Stimulated activated CD8-positive, alpha-beta memory T cell treated with anti-CD3 and anti-CD28 coated beads, Interleukin-7, amount 100 ng/mL, for 1 hour (primary cell): ENCODE measurements around the gene ESD.

Experiments used
- DNase-seq, 2 donors: peaks; one replicate each; pipeline ENCODE4 v3.0.0-alpha.2; 2020; ENCODE audit warnings: low read depth in 2 of 2

ESD gene

DNA sequence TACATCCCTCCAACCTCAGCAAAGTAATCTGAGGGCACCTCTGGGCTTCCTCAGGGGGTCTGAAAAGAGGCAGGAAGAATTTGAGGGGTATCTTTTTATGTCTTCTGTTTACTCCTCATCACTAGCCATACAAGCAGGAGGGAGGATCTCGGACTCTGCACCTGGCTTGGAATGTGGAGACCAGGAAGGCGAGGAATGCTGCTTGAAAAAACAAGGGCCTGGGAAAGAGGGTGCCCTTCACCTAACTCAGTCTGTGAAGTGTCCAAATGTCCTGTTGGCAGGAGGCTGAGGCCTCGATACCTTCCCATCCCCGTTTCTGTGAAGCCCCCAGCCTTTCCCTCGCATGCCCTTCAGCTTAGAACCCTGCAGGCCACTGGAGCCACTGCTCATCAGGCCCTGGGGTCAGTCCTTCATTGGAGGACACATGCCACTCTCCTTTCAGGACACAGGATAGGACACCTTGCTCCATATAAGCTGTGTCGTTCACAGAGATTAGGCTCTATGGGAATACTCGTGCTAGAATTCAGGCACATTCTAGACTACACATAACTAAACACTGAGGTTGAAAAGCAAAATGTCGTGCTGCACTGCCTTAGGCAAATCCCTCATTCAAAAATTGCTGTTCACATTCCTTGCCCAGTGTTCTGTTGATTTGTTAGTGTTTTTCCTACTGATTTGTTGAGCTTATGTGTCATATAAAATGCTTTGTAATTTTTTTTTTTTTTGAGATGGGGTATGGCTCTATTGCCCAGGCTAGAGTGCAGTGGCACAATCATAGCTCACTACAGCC, 49.7 kb downstream of the ESD start:
- DNase-seq, result no peak

DNA sequence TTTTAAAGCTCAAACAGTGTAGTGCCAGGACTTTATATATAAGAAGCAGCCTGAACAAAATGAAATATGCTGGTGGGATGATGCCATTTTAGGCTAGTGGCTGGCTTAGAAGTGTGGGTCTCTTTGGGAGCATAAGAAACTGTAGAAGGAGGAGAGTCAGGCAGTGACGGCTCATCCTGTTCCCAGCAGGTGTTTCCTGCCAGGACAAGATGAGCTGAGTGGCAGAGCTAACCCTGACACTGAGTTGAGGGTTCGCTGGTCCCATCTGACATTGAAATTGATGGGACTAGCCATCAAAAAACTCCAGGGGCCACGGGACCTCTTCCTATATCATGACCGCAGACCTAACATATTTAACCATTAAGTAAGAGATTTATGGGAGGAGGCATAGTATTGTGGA, 51.3 kb downstream of the ESD start:
- no peak for DNase-seq

DNA sequence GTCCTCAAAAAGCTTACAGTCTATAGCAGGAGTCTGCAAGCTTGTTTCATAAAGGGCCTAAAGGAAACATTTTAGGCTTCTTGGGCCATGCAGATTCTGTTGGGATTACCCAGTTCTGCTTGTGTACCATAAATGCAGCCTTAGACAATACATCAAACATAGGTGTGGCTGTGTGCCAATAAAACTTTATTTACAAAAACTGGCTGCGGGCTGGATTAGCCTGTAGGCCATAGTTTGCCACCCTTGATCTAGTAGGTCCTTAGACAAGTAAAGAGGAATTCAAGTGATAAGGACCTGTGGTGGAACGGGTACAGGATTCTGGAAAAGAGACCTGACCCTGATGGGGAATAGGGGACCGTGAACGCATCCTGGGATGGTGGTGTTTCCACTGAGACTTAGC, 51.9 kb downstream of the ESD start:
- DNase-seq, result no peak

DNA sequence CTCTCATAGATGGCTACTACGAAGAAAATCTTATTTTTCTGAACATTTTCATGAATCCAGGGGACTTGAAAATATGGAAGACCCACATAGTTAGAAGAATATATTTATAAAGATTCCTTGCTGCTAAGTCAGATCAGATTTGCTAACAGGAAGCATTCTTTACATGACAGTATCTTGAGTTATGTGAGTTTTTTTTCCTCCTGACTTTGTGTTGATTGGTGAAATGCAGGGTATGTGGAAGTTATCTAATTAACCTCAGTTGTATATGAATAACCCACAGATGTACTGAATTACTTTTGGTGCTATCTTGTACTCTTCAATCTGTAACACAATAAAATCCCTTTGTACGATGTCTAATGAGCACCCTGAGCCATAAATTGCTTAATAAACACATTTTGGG, 53.8 kb downstream of the ESD start:
- no peak for DNase-seq

DNA sequence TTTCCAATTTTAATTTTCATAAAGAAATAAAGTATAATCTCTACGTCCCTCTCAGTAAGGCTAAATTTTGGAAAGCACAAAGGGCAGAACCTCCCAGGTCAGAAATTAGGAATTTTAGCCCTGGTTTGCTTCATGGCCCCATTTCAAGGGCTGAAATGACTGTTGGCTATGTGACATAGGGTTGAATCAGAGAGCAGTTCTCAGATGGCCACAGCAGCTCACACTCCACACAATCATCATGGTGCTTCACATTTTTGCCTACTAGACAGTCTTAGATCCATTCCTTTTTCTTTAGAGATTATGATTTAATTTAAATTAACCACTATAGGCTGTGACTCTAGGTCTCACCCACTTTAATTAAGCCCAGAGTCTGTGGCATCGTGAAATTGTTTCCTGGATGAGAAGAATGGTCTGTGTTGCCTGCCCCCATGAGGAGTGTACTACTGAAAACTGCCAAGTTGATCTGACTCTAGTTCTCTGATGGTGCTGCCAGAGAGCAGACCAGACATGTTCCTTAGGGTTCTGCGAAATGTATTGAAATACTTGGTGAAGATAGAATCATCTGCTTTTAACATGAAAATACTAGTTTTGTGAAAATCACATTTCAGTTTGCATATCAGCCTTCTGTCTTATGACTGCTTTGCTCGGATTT, 57.4 kb downstream of the ESD start:
- no peak for DNase-seq

DNA sequence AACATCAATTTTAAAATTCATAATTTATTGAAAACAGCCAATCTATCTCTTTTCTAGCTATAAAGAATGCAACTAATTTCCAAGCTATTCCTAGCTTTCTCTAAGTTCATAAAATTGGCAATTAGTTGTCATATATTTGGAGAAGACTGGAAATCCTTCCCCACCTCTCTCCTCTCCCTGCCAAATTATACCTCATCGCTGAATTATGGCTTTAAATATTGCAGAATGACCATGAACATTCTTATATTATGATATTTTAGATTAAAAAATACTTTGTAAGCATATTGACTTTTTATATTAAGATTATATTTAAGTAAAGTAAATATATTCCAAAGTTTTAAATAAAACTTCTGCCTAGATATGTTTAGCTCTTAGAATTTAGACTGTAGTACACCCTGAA, 58.2 kb downstream of the ESD start:
- no peak for DNase-seq

DNA sequence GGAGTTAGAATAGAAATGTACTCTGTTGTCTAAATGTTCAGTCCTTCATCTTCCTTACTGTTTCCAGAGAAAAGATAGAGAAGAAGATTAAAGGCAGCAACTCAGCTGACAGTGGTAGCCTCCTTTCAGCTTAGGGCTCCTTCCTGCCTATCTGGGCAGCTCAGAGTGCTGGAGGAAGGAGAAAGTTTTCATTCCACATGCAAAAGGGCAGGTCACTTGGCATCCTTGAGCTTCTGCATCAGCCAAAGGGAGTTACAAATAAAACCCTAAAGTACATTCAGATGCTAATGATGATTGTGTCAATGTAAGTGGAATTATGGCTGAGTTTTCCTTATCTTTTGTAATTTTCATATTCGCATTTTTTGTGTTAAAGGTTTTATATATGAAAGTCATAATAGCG, 58.9 kb downstream of the ESD start:
- DNase-seq, result no peak

DNA sequence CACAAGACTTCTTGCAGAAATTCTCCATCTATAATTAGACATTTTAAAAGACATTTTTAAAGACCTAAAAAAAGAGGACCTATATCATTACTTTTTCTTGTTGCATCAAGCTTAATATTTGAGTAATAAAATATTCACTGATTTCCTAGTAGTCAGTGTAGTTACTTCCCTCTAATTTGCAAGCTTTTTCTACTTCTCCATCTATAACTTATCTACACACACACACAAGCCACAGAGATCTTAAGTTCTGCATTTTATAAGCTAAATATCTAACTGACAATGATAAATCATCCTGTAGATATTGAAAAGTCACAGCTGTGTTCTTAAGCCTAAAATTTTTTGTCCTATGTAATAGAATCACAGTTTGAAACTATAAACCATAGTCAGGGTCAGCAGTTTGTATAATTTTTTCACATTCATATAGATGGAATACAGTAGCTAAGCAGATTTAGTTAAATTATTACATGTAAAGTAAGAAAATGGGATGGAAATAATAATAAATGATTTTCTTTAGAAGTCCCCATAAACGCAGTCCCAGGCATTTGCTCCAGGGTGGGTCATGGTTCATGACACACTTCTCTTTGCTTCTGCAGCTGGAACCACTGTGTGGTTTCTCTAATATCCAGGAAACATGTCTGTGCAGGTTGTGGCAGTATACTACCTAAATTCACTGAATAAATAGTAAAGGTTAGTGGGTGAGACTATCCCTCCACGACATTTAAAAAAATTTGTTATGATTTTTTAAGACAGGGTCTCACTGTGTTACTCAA, 60.2 kb downstream of the ESD start:
- no peak for DNase-seq

DNA sequence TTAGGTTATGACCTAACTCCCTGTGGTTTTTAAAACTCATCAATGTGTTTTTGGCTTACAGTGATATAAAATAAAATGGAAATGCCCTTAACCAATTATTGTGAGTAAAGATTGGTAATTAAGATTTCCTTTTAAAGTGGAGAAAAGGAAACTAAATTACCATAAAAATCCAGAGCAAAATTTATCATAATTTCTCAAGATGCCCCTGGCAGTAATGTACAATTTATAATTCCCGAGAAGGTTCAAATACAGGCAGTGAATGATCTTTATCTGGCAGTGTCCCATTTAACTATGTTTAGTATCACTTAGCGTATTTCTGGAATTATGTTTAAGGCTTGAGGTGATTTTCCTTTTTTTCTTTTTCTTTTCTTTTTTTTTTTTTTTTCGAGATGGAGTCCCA, 61.5 kb downstream of the ESD start:
- DNase-seq, result no peak

DNA sequence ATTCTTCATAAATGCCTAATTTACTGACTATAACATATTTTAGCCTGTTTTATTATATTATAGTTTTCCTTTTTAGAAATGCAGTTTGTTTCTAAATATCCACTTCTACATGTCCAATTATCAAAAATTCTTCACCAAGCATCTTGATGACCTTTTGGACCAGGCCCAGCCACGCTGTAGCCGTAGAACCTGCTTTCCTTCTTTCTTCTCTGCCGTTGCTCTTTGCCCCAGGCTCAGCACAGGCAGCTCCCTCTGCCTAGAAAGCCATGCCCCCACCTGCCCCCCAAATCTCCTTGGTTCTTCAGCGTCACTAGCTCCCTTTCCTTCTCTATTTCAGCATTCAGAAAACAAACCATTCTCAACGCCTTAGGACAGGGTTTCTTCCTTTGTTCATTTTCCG, 65.4 kb downstream of the ESD start:
- no peak for DNase-seq

DNA sequence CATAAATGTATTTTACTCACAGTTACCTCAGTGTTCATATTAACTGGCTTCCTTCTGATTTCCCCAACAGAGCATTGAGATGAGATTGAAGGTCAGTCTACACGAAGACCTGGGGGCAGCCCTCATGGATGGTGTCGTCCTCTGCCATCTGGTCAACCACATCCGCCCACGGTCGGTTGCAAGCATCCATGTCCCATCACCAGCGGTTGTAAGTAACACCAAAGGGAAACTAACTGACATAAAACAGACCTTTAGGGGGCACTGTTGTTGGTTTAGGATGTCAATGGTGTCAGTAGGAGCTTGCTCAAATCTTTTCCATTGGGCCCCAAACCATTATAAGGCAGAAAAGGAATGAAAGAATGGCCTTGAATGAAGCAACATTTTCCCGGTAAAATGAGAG, 68.2 kb downstream of the ESD start:
- no peak for DNase-seq

DNA sequence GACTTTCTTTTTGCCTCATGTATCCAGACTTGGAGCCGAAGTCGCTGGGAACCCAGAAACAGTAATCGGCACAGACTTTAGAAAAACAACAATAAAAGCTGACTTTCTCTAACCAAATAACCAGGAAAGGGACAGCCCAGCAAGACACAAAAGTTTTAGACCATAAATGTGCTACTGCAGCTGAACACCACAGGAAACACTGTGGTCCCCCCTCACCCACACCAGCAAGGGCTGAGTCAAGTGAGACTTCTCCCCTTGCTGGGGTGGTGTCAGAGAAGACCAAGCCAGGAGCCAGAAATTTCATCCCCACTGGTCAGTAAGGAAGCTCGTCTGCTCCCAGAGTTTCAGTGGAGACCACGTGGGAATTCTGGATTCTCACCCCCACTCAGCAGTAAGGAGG, 70.6 kb downstream of the ESD start:
- no peak for DNase-seq
